GM19351 (cell line): Measurements from ENCODE around the gene IFNA6.
A peak's percentile ranks its signal among the peaks of the same experiment; 100 is the strongest.
"Not testable (repeated sequence)": the region's sequence is repeated elsewhere in the genome, so short reads cannot be mapped to it uniquely, and the experiment has no call there.

ENCODE experiments used
- ATAC-seq: cut with Tn5 transposase; IDR thresholded peaks from one replicate; pipeline ENCODE4 v1.9.1; 2021; ENCODE audit warnings: mild to moderate bottlenecking, moderate library complexity; ENCODE audit not compliant: unreplicated experiment

IFNA6 gene

DNA sequence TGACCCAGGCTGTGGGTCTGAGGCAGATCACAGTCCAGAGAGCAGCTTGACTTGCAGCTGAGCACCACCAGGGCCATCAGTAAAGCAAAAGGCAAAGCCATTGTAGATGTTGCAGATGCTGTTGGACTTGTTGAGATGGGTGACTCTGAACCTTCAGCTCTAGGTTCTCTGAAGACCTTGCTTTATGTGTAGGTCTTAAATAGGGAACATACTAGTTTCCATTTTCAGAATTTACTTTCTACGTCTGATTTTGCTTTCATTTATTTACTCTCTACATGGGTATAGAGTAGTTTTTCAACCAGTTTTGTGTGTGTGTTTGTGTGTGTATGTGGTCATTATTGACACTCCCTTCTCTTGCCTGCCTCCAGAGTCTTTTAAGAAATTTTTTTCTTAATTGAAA, at the start of gene IFNA6:
Gene IFNA6 (minus strand): TSS at position 101 of the 400 bp plus-strand sequence. CDS start 0 bp downstream, at position 101.
- ATAC-seq, result no peak

DNA sequence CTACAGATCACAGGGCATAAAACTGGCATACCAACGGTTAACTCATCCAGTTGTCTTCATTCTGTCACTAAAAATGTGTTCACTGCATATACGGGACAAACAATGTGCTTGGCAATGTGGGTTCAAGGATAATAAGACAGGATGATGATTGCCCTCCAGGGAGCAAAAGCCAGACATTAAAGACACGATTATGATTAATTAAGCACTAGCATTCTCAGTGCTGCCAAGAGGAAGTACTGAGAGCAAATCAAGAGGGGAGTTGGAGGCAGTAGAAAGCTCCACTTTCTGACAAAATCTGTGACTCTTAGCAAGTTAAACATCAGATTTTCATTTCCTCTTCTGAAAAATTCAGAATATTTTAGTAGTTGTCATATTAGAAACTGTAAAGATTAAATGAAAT, 49.3 kb upstream of the IFNA6 start:
- ATAC-seq, result no peak

DNA sequence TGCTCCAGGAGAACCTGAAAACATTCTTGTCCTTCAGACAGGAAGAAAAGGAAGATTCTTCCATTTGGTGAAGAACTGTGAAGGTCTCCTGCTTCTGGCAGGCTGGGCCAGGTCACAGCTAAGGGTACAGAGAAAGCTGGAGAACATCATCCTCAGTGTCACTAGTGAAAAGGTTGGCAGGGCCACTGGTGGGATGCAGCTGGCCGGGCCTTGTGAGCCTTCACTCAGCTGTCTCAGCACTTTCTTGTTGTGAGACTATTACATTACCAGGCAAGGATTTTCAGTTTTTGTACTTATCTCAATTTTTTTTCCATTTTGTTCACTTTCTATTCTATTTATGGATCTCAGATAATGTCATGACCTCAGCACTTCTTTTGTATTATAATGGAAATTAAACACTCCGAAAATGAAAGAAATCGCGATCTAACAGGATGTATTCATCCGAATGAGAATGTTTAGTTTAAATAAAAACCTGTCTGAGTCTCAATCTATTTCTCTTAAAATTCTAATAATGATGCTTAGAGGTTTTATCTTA, 48.3 kb upstream of the IFNA6 start:
- no peak for ATAC-seq

- peak; percentile 70 for ATAC-seq
Measured at GRCh38 chr9:21395778-21396717, 45.4 kb upstream of the IFNA6 start.

GRCh38 chr9:21392270-21392669, 41.6 kb upstream of the IFNA6 start:
- ATAC-seq, result peak; percentile 89

DNA sequence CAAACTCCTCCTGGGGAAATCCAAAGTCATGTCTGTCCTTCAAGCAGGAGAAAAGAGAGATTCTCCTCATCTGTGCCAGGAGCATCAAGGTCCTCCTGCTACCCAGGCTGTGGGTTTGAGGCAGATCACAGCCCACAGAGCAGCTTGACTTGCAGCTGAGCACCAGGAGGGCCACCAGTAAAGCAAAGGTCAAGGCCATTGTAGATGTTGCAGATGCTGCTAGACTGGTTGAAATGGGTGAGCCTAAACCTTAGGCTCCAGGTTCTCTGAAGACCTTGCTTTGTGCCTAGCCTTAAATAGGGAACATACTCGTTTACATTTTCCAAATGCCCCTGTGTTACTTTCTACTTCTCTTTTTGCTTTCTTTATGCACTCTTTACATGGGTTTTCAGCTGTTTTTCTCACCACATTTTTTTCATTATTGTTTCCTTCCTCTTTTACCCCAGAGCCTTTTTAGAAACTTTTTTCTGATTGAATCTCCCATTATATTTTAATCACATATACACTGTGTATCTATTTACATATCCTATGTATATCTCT, 34.5 kb upstream of the IFNA6 start, which contains the start of gene IFNA2:
Gene IFNA2 (minus strand): TSS at position 268 of the 540 bp plus-strand sequence. CDS start 69 bp downstream, at position 199.
- no peak for ATAC-seq

DNA sequence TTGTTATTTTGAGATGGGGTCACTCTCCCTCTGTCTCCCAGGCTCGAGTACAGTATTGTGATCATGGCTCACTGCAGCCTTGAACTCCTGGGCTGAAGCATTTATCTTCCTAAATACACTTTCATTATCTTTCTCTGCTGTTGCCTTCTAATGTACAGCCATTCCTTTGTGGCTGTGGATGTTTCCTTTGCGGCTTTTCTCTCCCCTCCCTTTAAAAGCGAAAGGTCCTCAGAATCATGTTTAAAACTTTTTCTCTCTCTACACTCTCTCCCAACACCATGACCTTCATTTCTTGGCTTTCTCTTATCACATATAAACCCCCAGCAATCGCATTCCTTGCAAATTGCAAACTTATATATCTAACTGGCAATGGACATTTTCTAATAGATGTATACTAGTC, 32.9 kb upstream of the IFNA6 start:
- ATAC-seq, result no peak

- peak; percentile 97 for ATAC-seq
Measured at GRCh38 chr9:21381448-21382339, 31.0 kb upstream of the IFNA6 start.

DNA sequence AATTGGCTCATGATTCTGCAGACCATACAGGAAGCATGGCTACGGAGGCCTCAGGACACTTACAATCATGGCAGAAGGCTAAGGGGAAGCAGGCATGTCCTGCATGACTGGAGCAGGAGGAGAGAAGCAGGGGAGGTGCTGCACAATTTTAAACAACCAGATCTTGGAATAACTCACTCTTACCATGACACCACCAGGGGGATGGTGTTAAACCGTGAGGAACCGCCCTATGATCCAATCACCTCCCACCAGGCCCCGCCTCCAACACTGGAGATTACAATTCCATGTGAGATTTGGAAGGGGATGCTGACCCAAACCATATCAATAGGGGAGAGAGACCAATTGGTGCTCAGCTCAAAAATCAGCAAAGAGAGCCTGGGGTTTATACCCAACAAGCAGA, 20.8 kb upstream of the IFNA6 start:
- ATAC-seq, result not testable (repeated sequence)

GRCh38 chr9:21367957-21368356, 17.3 kb upstream of the IFNA6 start, which contains the start of gene IFNA13:
Gene IFNA13, minus strand, starts transcription at chr9:21368057. Its CDS starts 47 bp downstream, at chr9:21368010.
- no peak for ATAC-seq

- peak; percentile 88 for ATAC-seq
Measured at GRCh38 chr9:21367169-21367568, 16.5 kb upstream of the IFNA6 start.

GRCh38 chr9:21362287-21362686, 11.6 kb upstream of the IFNA6 start:
- ATAC-seq, result no peak

DNA sequence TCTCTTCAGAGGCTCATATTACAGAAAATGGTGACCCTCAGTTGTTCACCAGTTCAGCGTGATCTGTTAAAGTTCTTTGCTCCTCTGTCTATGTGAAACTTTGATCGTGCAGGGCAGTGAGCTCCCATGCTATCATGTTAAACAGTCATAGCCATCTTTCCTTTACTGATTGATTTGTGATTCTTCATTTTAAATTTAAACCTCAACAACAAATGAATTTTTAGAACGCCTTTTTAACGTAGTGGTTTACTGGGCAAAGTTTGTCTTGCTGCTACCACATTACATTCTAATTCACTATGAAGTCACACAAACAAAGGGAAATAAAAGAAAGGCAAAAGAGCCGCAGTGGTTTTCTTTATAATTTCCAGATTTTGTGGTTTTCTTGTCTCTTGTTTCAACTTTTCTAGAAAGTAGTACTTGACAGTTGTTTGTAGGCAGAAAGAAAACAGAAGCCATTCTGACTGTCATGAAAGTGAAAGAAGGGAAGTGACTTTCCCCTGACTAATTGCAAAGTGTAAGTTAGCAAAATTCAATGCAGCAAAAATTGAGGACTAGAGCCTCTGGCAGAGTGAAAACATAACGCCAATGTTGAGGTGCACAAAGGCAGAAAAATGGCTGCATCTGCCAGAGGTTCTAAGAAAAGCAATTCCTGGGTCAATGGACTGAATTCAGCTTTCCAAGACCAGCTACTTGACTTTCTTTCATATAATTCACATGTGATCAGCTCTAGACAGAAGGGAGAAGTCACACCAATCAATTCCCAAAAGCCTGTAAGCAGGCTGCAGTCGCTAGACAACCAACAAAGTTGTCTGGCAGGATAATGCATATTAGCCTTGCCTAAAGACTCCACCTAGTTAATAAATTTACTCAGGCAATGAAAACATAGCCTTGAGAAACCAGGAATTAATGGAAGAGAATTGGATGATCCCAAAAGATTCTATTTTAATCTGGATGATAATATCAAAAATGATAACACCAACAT, 7.1 kb upstream of the IFNA6 start:
- peak; percentile 95 for ATAC-seq

- ATAC-seq, result no peak
Measured at GRCh38 chr9:21348430-21348970, 2.2 kb downstream of the IFNA6 start.

DNA sequence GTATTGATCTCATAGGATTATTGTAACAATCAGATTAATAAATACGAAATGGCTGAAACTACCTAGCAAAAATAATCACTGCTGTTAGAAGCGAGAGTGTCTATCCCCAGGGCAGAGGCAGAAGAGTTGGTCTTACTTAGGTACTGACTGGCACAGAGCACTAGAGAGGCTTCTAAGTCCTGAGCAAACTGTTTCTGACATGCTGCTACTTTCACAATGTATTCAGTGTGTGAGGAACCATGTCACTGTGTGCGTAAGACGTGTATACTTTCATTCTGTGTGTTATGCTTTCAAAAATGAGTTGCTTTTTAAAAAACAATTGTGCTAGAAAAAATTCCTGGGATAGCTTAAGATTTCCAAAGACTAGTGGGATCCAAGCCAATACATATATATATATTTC, 10.0 kb downstream of the IFNA6 start:
- ATAC-seq, result no peak

GRCh38 chr9:21336457-21336856, 14.2 kb downstream of the IFNA6 start:
- ATAC-seq, result no peak

DNA sequence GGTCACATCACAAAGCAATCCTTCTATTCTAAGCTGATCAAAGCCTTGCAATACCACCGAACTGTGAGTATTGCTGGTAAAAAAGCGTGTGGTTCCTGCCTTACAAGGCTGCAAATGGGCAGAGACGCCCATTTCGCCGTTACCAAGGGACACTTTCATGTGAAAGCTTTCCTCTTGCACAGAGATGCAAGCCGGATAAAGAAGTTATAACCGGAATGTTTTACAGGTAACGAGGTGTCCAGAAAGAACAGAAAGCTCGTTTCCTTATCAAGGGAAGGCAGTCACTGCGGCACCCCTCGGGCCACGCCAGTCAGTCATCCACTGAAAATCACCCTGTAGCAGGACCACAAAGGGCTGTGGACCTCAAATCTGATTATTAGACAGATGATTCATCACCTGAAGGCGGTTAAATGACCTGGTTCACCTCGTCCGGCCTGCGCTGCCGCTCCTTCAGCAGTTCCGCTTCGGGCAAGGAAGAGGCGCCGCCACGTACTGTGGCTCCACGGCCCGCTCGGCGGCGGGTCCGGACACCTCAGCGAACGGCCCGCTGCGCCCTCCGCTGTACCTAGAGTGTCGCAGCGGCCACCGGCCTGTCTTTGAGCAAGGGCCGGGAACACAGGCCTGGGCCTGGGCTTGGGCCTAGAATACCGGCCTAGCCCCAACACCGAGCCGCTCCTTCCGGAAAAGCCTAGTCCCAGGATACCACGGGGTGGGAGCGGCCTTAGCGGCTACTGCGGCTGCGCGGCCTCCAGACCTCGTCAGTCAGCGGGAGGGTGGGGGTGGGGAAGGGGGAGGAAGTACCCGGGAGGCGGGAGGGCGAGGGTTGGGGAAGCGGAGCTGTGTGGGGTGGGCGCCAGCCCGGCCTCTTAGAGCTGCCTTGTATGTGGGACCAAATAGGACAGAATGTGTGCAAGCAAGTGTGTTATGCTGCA, 15.7 kb downstream of the IFNA6 start, which contains the start of gene KLHL9:
Gene KLHL9 (minus strand): TSS at position 704 of the 932 bp plus-strand sequence. CDS start 545 bp downstream, at position 159.
- peak; percentile 83 for ATAC-seq

DNA sequence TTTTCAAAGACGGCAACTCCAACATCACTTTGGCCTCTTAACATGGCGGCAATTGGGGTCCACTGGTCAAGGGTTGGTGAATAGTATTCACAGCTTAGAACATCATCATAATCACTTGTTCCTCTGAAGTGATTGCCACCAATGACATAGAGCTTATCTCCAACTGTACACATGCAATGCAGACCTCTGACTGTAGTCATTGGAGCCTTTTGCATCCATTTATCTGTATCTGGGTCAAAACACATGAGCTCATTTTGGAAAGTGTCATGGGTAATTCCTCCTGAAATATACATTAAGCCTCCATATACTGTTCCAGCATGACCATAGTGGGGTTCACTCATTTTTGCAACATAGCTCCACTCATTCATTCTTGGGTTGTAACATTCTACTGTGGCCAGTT, 17.5 kb downstream of the IFNA6 start:
- no peak for ATAC-seq
